ENCODE results near the gene PIWIL1.

- TF ChIP-seq POLR2A (IDR thresholded peaks at IDR 0.05; ENCODE audit: low read length) (no peak), GATA1 (IDR thresholded peaks at IDR 0.05; ENCODE audit: low read depth, low read length) (no peak)
Measured at GRCh38 chr12:130338794-130339601, 1.3 kb downstream of the PIWIL1 start.

Data from erythroblast (primary cell).